Embryonic facial prominence (tissue), 1 donor: Measurements from ENCODE around the gene EPHB1.

Source experiments
- DNase-seq: peaks from one replicate; pipeline ENCODE4 v3.0.0-alpha.2; 2016; ENCODE audit errors: extremely low spot score

Gene EPHB1

GRCh38 chr3:134809427-134810051 lies 14.5 kb downstream of the EPHB1 start:
- DNase-seq: no peak

GRCh38 chr3:134810052-134810435 lies 15.0 kb downstream of the EPHB1 start:
- no peak for DNase-seq

GRCh38 chr3:134810850-134811249 lies 15.8 kb downstream of the EPHB1 start:
- no peak for DNase-seq

GRCh38 chr3:134813618-134814017 lies 18.6 kb downstream of the EPHB1 start:
- no peak for DNase-seq

- no peak for DNase-seq
Observed at GRCh38 chr3:134815519-134815918, 20.5 kb downstream of the EPHB1 start.

GRCh38 chr3:134816623-134817022 lies 21.6 kb downstream of the EPHB1 start:
- no peak for DNase-seq

GRCh38 chr3:134817297-134817696 lies 22.2 kb downstream of the EPHB1 start:
- no peak for DNase-seq

GRCh38 chr3:134820994-134821393 lies 25.9 kb downstream of the EPHB1 start:
- no peak for DNase-seq

GRCh38 chr3:134822090-134822489 lies 27.0 kb downstream of the EPHB1 start:
- no peak for DNase-seq

- DNase-seq: no peak
Observed at GRCh38 chr3:134823679-134824078, 28.6 kb downstream of the EPHB1 start.

- no peak for DNase-seq
Observed at GRCh38 chr3:134824791-134825190, 29.7 kb downstream of the EPHB1 start.

- no peak for DNase-seq
Observed at GRCh38 chr3:134827213-134827612, 32.2 kb downstream of the EPHB1 start.

- DNase-seq: no peak
Observed at GRCh38 chr3:134829721-134830120, 34.7 kb downstream of the EPHB1 start.

- no peak for DNase-seq
Observed at GRCh38 chr3:134832585-134832984, 37.5 kb downstream of the EPHB1 start.

GRCh38 chr3:134833453-134834163 lies 38.5 kb downstream of the EPHB1 start:
- no peak for DNase-seq

- DNase-seq: no peak
Observed at GRCh38 chr3:134836921-134837320, 41.9 kb downstream of the EPHB1 start.

- DNase-seq: no peak
Observed at GRCh38 chr3:134838599-134838998, 43.5 kb downstream of the EPHB1 start.

GRCh38 chr3:134839422-134839821 lies 44.4 kb downstream of the EPHB1 start:
- DNase-seq: no peak

GRCh38 chr3:134839990-134840389 lies 44.9 kb downstream of the EPHB1 start:
- DNase-seq: no peak

GRCh38 chr3:134840459-134840858 lies 45.4 kb downstream of the EPHB1 start:
- no peak for DNase-seq

- no peak for DNase-seq
Observed at GRCh38 chr3:134846084-134846483, 51.0 kb downstream of the EPHB1 start.

GRCh38 chr3:134846911-134847317 lies 51.9 kb downstream of the EPHB1 start:
- no peak for DNase-seq

GRCh38 chr3:134847349-134847748 lies 52.3 kb downstream of the EPHB1 start:
- no peak for DNase-seq

- no peak for DNase-seq
Observed at GRCh38 chr3:134849561-134849960, 54.5 kb downstream of the EPHB1 start.
